GM19099 (cell line): ENCODE data around the gene EMID1.

Source experiments
- POLR2A ChIP-seq: IDR thresholded peaks from 3 replicates; pipeline ENCODE4 v1.6.1; 2011; ENCODE audit warnings: low read depth; ENCODE audit not compliant: insufficient read length; ENCODE audit errors: extremely low read depth

EMID1 gene

DNA sequence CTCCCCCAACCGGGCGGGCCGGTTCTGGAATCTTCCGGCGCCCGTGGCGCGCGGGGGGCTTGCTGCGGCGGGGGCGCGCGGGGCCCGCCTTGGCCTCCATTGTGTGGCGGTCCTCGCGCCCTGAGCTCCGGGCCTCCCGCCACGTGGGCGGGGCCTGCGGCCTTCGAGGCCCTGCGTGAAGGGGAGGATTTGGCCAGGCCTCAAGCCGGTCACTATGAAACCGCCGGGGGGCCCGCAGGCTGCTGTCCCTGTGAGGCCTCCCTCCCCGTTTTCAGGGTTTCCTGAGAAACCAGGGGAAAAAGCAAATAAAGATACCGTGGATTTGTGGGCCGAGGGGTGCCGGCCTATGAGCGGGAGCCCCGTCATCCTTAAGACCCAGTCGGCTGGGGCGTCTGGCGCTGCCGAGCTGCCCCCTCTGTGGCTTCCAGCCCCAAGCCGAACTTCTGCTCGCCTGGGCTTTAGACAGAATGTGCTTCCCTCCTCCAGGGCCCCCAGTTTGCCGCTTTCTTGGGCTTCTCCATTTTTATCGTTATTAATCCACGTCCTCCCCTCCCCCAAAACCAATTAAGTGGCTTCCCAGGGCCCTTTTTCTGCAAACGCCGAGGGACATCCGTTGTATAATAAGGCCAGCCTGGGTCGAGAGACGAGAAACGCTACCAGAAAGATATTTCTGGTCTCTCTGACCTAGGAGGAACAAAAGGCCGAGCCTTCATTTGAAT is 63.0 kb downstream of the EMID1 start:
- TF ChIP-seq POLR2A = no peak

DNA sequence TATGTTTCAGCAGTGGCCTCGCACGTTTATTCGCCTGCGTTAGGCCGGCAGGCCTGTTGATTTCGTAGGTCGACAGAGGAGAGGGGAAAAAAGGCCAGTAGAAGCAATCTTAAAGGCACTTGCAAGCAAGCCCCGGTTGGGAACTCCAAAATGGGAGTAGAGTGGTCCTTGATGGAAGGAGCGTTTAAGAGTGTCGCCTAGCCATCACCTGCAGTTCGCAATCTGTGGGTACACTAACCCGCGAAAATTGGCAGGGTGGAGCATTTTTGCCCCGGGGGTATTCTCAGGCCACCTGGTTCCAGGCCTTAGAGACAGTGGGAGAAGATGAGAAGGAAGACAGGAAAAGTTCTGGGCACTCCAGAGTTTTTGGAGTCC is 63.5 kb downstream of the EMID1 start:
- no peak for TF ChIP-seq POLR2A

DNA sequence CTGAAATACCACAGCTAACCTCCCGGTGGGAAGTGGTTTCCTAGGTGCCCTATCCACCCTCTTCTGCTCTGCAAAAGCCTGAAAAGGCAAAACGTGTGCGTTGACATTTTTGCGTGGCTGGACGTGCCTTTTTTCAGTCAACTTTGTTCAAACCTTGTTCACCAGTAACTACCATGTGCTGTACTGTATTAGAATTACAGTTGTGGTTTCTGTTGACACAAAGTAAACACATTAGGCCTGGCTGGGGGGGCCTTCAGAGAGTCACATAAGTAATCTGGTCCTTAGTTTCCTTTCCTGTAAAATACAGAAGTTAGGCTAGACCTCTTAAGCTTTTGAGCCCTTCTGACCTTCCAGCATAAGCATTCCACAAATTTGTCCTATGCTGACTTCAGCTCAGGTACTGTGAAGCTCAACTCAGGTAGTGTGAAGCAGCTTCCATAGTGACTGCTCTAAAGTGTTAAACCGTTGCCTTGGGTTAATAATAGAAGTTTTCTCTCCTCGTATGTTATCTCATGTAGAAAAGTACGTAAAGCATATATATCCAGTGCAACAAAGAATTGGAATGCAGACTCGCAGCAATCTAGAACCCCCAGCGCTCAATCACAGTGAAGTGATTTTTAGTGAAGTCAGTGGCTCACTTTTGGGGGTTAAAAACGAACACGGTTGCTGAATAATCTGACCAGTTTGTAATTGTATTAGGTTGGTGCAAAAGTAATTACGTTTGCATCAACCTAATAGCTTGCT is 64.2 kb downstream of the EMID1 start:
- no peak for TF ChIP-seq POLR2A

DNA sequence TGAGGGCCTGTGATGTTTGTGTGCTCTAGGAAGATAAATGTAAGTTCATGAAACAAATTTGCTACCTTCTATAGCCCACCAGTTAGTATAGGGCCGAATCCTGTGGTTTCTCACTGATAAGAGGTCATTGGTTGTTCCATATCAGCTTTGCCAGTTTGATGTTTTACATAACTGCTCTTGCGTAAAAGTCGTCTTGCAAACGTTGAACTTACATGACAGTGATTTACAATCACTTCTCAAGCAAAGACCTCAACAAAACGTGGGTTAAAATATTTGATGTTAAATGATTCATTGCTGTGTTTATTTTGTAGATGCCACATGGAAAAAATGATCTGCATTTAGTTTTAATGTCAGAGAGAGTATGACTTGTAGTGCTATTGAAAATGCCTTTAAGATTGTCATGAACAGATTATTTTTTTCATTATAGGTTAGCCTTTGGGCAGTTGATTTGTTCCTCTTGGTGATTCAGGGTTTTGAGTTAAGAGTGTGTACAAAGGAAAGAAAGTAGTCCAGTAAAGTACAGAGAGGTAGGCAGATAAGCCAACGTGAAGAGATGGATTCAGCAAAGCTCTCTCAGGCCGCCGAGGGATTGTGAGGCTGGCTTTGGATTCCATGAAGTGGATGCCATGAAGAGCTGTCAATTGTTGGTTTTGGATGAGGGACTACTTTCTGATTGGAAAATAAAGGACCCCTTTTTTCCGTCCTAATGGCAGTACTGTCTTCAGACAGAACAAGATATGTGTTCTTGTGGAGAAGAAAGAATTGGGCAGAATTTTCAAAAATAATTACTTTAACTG is 65.0 kb downstream of the EMID1 start:
- TF ChIP-seq POLR2A = no peak

DNA sequence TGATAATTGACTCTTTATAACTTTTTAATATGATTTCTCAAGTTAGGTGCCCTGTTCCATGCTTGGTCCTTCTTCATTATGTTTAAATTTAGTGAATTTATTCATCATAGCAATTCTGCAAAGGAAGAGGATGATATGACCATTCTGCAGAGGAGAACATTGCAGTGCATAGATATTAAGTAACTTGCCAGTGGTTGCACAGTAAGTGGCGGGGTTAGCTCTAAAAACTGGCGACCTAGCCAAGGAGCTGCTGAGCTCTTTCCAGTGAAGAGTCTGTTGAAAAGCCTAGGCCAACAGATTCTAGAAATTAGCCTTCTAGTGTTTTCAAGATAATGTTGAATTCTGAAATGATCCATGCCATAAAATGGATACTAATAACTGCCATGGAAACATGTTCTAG is 66.9 kb downstream of the EMID1 start:
- no peak for TF ChIP-seq POLR2A

DNA sequence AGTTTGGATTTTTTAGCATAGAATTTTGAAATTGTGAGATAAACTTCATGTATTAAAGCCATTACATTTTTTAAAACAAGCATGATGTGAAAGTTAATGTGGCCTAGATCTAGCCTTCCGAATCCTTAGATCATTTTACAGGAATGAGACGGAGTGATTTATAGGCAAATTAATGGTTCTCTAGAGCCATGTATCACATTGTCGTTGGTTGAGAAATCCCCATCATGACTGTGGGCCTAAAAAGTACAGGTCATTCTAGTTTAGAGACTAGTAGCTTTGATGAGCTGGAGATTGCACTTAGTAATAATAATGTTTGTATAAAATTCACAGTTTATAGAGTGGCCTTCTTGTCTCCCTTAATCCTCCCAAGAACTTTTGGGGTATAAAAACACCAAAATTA is 69.5 kb downstream of the EMID1 start:
- TF ChIP-seq POLR2A = no peak

DNA sequence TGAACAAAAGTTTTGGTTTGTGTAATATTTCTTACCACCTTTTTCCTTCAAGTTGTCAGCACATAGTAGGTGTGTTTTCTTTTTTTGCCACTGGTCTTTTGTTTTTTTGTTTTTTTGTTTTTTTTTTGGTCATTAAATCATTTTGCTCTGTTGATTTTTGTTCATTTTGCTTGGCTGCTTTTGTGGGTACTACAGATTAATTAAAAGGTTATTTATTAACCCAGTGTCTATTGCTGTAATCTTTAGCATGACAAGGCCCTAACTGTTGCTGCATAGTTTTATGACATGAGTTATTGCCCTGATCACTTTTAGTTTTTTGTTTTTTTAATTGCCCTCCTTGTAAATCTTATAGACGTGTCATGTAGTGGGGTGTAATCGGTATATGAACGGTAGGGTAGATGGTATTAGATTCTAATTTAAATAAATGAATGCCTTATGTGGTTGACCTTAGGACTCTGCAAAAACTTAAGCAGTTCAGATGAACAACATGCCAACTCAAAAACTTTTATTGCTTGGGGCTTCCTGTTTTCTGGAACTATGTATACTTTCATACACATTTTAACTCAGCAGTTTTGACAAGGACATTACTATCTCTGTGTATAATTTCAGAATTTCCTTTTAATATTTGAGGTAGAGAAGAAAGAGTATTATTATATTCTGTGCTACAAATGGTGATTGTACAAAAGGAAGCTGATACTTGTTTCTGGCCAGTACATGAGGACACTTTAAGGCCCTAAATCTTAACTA is 70.3 kb downstream of the EMID1 start:
- no peak for TF ChIP-seq POLR2A

DNA sequence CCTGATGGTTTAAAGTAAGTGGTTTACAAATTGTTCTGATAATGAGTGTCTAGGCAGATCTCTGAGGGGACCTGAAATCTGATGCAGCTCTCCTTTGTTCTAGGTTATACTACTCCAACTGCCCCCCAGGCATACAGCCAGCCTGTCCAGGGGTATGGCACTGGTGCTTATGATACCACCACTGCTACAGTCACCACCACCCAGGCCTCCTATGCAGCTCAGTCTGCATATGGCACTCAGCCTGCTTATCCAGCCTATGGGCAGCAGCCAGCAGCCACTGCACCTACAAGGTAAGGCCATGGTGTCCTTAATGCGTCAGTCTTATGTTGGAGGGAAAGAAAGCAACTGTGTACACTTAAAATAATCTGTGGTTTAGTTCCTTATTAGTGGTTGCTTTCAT is 72.2 kb downstream of the EMID1 start:
- no peak for TF ChIP-seq POLR2A

DNA sequence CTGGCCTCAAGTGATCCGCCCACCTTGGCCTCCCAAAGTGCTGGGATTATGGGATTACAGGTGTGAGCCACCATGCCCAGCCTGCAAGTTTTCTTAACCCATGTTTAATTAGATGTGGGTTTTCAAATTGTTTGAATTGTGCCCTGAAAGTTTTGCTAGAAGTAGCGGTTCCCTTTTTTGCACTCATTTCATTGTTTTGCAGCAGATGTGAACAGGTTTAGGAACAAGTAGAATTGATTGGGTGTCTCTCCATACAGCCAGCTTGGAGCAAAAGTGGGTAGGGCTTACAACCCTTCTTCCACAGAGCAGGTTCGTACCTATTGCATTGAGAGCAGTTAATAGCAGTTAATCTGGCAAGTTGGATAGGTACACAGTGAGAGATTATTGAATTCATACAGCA is 78.5 kb downstream of the EMID1 start:
- no peak for TF ChIP-seq POLR2A

DNA sequence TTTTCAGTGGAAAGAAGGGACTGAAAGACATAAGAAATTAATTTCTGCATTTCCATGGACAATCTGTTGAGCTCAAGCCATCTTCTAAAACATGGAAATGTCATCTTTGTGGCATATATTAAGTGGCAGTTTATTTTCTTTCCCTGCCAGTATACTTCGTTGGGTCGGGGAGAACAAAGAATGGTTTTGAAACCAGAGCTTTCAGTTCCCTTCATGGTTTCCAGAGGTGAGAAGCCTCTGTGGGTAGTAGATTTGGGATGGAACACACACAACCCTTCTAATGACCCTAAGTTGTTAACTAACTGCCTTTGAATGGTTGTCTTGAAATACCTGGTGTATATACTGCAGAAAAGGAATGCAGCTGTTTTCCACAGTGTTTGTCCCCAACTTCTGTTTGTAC is 83.1 kb downstream of the EMID1 start:
- no peak for TF ChIP-seq POLR2A

DNA sequence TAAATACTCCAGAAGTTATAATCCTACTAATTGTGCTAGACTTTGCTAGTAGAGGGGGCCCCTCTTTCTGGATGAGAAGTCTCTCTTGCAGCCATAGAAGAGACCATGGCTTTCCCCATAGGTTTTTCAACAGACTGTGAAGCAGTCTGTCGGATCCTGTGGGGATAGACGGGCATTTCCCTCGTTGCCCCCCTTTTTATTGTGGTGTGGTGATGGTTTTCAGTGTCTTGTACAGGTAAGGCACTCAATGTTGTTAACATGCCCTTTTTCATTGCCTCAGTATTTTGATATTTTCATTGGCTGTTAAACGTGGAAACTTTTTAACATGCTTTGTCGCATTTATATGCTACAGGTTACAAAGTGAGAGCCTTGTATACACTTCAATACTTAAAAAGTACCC is 84.4 kb downstream of the EMID1 start:
- TF ChIP-seq POLR2A = no peak

DNA sequence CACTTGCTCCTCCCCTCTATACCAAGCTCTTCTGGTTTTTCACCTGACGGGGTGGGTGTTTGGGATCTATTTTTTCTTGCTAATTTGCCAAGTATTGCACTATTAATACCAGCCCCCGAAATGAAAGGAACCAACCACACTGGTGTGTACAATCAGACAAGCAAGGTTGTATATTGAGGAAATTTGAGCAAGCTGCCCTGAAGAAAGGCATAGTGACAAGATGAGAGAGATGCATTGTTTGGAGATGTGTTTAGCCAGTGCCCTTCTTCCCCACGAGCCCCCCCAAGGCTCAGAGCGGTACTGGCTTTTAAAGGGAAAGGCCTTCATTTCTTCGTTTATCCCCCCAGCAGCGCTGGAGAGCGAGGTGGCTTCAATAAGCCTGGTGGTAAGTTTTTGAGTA is 85.5 kb downstream of the EMID1 start:
- no peak for TF ChIP-seq POLR2A

DNA sequence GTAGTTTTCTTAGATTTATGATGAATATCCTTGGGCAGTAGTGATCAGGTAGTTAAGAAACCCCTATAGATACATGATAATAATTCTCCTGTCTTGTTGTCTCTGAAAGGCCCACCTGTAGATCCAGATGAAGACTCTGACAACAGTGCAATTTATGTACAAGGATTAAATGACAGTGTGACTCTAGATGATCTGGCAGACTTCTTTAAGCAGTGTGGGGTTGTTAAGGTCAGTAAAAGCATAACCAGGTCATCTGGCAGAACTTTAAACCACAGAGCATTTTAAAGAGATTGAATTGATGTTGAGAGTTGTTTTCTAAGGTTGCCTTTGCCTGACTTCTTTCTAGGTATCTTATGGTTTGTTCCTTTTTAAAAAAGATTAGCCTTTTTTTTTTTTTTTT is 86.7 kb downstream of the EMID1 start:
- no peak for TF ChIP-seq POLR2A

DNA sequence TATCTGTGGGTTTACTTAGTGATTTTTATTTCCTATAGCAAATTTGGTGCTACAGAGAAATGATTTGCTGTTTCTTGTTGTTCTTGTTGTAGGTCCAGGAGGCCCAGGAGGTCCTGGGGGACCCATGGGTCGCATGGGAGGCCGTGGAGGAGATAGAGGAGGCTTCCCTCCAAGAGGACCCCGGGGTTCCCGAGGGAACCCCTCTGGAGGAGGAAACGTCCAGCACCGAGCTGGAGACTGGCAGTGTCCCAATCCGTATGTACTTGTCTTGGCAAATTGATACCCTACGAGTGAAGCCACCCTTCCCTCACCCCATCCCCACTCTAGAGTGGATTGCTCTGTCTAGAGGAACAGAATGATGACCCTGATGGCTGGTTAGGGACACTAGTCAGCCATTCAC is 92.9 kb downstream of the EMID1 start:
- no peak for TF ChIP-seq POLR2A
